Raji (cell line): ENCODE results near the gene PEX5L.

Source experiments
- POLR2A ChIP-seq: IDR thresholded peaks from 2 replicates; pipeline ENCODE4 v1.6.1; 2011; ENCODE audit warnings: low read depth, low read length, control low read depth; ENCODE audit not compliant: insufficient read depth

Gene PEX5L

GRCh38 chr3:179768080-179768479 lies 268.7 kb downstream of the PEX5L start:
- no peak for TF ChIP-seq POLR2A

DNA sequence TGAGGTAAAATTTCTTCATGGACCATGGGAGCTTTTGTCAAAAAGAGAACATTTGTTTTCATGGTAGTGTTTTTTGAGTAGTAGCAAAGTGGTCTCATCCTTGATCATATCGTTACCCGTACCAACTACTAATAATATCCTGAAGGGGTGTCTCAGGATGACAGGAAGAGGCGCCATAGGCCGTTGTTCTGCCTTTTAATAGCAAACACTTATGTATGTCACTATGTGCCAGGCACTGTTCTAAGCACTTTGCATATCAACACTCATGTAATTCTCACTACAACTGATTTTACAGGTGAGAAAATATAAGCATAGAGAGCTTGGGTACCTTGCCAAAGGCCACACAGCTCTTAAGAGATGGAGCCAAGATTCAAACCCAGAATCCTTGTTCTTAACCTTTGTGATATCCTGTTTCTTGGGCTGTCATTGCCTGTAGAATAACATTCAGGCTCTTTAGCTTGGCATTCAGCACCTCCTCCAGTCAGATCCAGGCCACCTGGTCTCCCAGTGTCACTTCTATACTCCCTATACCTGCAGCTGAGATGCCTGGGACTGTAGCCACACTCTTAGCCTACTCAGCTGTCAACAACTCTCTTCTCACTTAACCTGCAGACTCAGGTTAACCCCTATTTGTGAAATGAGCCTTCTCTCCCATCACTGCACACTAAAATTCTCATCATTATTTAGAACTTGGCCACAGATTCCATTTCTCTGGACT lies 270.2 kb downstream of the PEX5L start:
- TF ChIP-seq POLR2A = no peak

DNA sequence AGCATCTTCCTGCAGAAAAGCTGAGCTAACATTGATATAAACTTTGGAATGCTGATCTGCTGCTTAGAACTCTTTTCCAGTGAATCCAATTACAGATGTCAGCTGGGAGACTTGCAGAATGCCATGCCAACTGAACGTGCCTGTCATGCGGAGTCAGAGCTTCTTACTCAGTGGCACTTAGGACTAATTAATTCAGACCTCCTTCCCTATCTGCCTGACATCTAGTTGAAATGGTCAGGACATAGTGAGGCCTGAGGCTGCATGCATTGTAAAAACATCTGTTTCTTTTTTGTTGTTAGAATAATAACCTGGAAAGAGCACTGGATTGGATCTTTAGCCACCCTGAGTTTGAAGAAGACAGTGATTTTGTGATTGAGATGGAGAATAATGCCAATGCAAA lies 271.3 kb downstream of the PEX5L start:
- no peak for TF ChIP-seq POLR2A

- TF ChIP-seq POLR2A = no peak
These were observed 275.8 kb downstream of the PEX5L start for GRCh38 chr3:179760944-179761343.

DNA sequence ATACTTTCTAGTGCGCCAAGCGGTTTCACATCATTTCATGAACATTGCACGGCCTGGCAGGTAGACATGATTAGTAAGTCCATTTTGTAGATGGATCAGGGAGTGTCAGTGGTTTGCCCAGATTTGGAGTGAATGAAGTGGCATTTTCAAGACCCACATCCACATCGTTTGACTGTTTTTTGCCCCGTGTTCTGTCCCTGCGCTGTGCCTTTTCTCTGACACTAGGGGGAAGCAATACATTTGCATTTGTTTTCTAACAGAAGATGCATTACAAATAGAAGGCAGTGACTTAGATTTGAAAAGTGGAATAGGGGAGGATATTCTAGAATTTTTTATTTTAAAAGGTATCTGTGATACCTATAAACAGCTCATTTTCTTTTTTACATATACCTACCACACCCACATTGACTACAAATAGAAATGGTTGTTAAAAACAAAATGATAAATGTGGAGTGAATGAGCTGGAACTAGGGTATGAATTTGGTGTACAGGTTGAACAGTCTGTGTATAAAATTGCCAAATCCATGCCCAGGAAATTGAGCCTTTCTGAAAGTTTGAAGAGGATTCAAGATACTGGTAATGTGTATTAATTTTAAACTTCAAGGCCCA lies 285.9 kb downstream of the PEX5L start:
- no peak for TF ChIP-seq POLR2A

DNA sequence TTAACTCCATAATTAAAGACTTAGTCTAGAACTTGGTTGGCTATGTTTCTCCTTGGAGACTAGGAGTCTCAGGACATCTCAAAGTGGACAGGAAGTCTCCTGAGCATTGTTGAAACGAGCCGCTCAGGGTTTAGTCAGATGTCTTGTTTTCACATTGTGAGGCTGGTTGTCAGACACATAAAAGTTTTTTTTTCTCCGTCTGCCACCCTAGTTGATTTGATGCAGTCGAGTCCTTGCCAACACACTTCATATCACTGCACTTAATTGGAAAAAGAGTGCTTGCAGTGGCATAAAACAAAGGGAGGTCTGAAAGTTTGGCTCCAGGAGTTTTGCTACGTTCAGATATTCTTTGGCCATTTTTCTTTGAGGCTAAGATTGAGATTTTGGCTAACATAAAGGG lies 291.0 kb downstream of the PEX5L start:
- TF ChIP-seq POLR2A = no peak

GRCh38 chr3:179745079-179745478 lies 291.7 kb downstream of the PEX5L start:
- TF ChIP-seq POLR2A = no peak
